ENCODE results near the gene ZNF846.

DNA sequence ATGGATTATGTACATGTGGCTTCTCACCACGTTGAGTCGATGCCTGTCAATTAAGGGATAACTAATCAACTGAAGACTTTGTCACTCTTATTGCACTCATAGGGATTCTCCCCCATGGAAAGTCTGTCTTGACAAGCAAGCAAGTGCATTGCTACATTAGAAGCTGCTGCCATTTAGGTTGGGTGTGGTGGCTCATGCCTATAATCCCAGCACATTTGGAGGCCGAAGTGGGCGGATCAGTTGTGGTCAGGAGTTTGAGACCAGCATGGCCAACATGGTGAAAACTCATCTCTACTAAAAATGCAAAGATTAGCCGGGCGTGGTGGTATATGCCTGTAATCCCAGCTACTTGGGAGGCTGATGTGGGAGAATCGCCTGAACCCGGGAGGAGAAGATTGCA lies 18.3 kb upstream of the ZNF846 start:
- TF ChIP-seq, protein P1, sequence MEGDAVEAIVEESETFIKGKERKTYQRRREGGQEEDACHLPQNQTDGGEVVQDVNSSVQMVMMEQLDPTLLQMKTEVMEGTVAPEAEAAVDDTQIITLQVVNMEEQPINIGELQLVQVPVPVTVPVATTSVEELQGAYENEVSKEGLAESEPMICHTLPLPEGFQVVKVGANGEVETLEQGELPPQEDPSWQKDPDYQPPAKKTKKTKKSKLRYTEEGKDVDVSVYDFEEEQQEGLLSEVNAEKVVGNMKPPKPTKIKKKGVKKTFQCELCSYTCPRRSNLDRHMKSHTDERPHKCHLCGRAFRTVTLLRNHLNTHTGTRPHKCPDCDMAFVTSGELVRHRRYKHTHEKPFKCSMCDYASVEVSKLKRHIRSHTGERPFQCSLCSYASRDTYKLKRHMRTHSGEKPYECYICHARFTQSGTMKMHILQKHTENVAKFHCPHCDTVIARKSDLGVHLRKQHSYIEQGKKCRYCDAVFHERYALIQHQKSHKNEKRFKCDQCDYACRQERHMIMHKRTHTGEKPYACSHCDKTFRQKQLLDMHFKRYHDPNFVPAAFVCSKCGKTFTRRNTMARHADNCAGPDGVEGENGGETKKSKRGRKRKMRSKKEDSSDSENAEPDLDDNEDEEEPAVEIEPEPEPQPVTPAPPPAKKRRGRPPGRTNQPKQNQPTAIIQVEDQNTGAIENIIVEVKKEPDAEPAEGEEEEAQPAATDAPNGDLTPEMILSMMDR (IDR thresholded peaks at IDR 0.05): no peak
- TF ChIP-seq TCF7L2 (IDR thresholded peaks at IDR 0.05; ENCODE audit: low read depth, low read length) (no peak), POLR2AphosphoS5 (IDR thresholded peaks at IDR 0.05; ENCODE audit: low read depth, low read length) (no peak)

Measured in Panc1 (cell line).